Stimulated activated CD8-positive, alpha-beta memory T cell treated with anti-CD3 and anti-CD28 coated beads, Interleukin-15, amount 100 ng/mL, for 24 hours (primary cell): Measurements from ENCODE around the gene AUH.
"Not testable (repeated sequence)": the region's sequence is repeated elsewhere in the genome, so short reads cannot be mapped to it uniquely, and the experiment has no call there.

Experiments used
- DNase-seq: peaks from one replicate; pipeline ENCODE4 v3.0.0-alpha.2; 2020; ENCODE audit warnings: low read depth

Gene AUH

GRCh38 chr9:91378695-91379127, 17.0 kb upstream of the AUH start:
- DNase-seq: no peak

GRCh38 chr9:91378054-91378453, 16.3 kb upstream of the AUH start:
- DNase-seq: not testable (repeated sequence)

- DNase-seq: no peak
Measured at GRCh38 chr9:91376239-91376638, 14.5 kb upstream of the AUH start.

- DNase-seq: no peak
Measured at GRCh38 chr9:91374939-91375338, 13.2 kb upstream of the AUH start.

GRCh38 chr9:91371894-91372293, 10.2 kb upstream of the AUH start:
- no peak for DNase-seq

GRCh38 chr9:91370006-91370405, 8.3 kb upstream of the AUH start:
- DNase-seq: not testable (repeated sequence)

- DNase-seq: no peak
Measured at GRCh38 chr9:91364702-91365101, 3.0 kb upstream of the AUH start.

GRCh38 chr9:91364005-91364404, 2.3 kb upstream of the AUH start:
- no peak for DNase-seq

GRCh38 chr9:91362051-91362611, 413 bp upstream of the AUH start:
- no peak for DNase-seq

- DNase-seq: no peak
Measured at GRCh38 chr9:91360551-91361290, 997 bp downstream of the AUH start.

- no peak for DNase-seq
Measured at GRCh38 chr9:91359734-91360470, 1.8 kb downstream of the AUH start.

- no peak for DNase-seq
Measured at GRCh38 chr9:91359083-91359482, 2.6 kb downstream of the AUH start.

- DNase-seq: no peak
Measured at GRCh38 chr9:91354881-91355280, 6.8 kb downstream of the AUH start.

GRCh38 chr9:91349115-91349555, 12.6 kb downstream of the AUH start:
- no peak for DNase-seq

GRCh38 chr9:91348191-91348807, 13.4 kb downstream of the AUH start:
- no peak for DNase-seq

GRCh38 chr9:91347377-91347776, 14.3 kb downstream of the AUH start:
- DNase-seq: no peak

GRCh38 chr9:91346644-91347043, 15.1 kb downstream of the AUH start:
- no peak for DNase-seq

- no peak for DNase-seq
Measured at GRCh38 chr9:91345978-91346377, 15.7 kb downstream of the AUH start.

- DNase-seq: no peak
Measured at GRCh38 chr9:91342575-91342974, 19.1 kb downstream of the AUH start.

GRCh38 chr9:91341749-91342148, 20.0 kb downstream of the AUH start:
- DNase-seq: no peak

GRCh38 chr9:91341258-91341746, 20.4 kb downstream of the AUH start:
- DNase-seq: no peak

GRCh38 chr9:91340395-91340967, 21.2 kb downstream of the AUH start:
- DNase-seq: no peak
